Measurements from ENCODE around the gene CYSRT1.

The CYSRT1 gene

DNA sequence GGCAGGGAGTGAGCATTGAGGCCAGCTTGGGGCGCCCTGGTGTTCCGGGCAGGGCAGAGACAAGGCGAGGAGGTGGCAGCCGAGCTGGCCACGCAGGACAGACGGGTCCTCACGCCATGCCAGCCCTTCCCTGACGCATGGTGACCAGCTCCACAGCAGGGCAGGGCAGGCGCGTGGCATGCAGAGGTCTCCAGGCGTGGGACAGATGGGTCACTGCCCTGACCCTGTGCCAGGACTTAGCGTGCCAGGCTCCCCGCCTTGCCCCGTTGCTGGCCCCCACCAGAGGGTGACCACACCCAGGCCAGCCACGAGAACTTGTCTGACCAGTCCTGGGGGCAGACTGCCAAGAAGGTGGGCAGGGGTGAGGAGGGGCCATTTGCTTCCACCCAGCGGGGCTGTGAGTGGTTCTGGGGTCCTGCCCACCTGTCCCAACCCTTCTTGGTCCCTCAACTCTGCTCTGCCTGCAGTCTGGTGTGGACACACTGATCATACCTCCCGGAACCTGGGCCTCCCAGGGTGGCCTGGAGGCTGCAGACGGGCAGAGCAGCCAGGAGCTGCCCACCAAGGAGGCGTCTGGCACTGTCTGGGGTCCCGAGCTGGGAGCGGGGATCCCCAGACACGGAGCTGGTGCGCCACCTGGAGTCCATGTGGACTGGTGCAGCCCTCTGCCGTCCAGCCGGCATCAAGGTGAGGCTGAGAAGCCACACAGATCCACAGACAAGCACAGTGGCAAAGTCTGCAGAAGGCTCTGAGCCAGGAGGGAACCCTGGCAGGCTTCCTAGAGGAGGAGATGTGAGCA lies 2.3 kb downstream of the CYSRT1 start, which contains the start of gene RNF224:
Gene RNF224, plus strand, starts transcription at position 449 of the 799 bp plus-strand sequence. CDS start 834 bp downstream, outside the sequence.
- ChIA-PET CTCF (interaction anchor here (0.5 to 6.7 kb wide), 31 partner anchors 9 to 439 kb away, joined by 3 to 69 read pairs (median 5); partner anchors contain the start of genes ABCA2, ANAPC2, C8G and LRRC26), POLR2A (interaction anchor here (0.5 to 17.2 kb wide), 10 partner anchors 14 to 193 kb away, joined by 3 to 304 read pairs (median 5); partner anchors contain the start of genes ANAPC2, NDOR1, NPDC1 and SAPCD2)
- H3K4me1 ChIP-seq (ENCODE audit: control insufficient read depth, insufficient read depth, low read length), result peaks cover 4% of the 10 kb centered on the region
- H3K4me3 ChIP-seq (ENCODE audit: low read depth, low read length), result no peak within 1 kb of the TSS
- no peaks in the 10 kb centered on the region for H3K9me3 ChIP-seq (ENCODE audit: control insufficient read depth, insufficient read depth, low read depth, low read length)
- no peaks in the 10 kb centered on the region for H3K36me3 ChIP-seq (ENCODE audit: control insufficient read depth in 2 of 2, insufficient read depth in 1 of 2, low read length in 2 of 2)
- no peak within 1 kb of the TSS for H3K27ac ChIP-seq (ENCODE audit: extremely low read depth, low read depth, low read length)
- TF ChIP-seq, protein P1, sequence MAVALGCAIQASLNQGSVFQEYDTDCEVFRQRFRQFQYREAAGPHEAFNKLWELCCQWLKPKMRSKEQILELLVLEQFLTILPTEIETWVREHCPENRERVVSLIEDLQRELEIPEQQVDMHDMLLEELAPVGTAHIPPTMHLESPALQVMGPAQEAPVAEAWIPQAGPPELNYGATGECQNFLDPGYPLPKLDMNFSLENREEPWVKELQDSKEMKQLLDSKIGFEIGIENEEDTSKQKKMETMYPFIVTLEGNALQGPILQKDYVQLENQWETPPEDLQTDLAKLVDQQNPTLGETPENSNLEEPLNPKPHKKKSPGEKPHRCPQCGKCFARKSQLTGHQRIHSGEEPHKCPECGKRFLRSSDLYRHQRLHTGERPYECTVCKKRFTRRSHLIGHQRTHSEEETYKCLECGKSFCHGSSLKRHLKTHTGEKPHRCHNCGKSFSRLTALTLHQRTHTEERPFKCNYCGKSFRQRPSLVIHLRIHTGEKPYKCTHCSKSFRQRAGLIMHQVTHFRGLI (tag by site-specific recombination; IDR thresholded peaks at IDR 0.05), result no peak
- TF ChIP-seq, protein P2, sequence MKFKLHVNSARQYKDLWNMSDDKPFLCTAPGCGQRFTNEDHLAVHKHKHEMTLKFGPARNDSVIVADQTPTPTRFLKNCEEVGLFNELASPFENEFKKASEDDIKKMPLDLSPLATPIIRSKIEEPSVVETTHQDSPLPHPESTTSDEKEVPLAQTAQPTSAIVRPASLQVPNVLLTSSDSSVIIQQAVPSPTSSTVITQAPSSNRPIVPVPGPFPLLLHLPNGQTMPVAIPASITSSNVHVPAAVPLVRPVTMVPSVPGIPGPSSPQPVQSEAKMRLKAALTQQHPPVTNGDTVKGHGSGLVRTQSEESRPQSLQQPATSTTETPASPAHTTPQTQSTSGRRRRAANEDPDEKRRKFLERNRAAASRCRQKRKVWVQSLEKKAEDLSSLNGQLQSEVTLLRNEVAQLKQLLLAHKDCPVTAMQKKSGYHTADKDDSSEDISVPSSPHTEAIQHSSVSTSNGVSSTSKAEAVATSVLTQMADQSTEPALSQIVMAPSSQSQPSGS (tag by site-specific recombination; IDR thresholded peaks at IDR 0.05; ENCODE audit: low read depth), result no peak
- TF ChIP-seq ZBTB17 (tag by site-specific recombination; IDR thresholded peaks at IDR 0.05), result peak; percentile 85
- TF ChIP-seq ZSCAN16 (tag by site-specific recombination; IDR thresholded peaks at IDR 0.05), result no peak
- TF ChIP-seq OVOL3 (tag by site-specific recombination; IDR thresholded peaks at IDR 0.05), result no peak
- TF ChIP-seq ZEB2 (tag by site-specific recombination; IDR thresholded peaks at IDR 0.05), result peak; percentile 54; the same call in 1 of the 2 replicates
- TF ChIP-seq, protein P3, sequence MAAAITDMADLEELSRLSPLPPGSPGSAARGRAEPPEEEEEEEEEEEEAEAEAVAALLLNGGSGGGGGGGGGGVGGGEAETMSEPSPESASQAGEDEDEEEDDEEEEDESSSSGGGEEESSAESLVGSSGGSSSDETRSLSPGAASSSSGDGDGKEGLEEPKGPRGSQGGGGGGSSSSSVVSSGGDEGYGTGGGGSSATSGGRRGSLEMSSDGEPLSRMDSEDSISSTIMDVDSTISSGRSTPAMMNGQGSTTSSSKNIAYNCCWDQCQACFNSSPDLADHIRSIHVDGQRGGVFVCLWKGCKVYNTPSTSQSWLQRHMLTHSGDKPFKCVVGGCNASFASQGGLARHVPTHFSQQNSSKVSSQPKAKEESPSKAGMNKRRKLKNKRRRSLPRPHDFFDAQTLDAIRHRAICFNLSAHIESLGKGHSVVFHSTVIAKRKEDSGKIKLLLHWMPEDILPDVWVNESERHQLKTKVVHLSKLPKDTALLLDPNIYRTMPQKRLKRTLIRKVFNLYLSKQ (tag by site-specific recombination; IDR thresholded peaks at IDR 0.05; ENCODE audit: borderline replicate concordance), result no peak
- no peak for TF ChIP-seq ZNF146 (tag by site-specific recombination; IDR thresholded peaks at IDR 0.05)
- no peak for TF ChIP-seq SALL2 (tag by site-specific recombination; IDR thresholded peaks at IDR 0.05; ENCODE audit: borderline replicate concordance)
- TF ChIP-seq ZIC2 (tag by site-specific recombination; IDR thresholded peaks at IDR 0.05), result peak; percentile 23; the same call in 1 of the 2 replicates
- TF ChIP-seq, protein P4, sequence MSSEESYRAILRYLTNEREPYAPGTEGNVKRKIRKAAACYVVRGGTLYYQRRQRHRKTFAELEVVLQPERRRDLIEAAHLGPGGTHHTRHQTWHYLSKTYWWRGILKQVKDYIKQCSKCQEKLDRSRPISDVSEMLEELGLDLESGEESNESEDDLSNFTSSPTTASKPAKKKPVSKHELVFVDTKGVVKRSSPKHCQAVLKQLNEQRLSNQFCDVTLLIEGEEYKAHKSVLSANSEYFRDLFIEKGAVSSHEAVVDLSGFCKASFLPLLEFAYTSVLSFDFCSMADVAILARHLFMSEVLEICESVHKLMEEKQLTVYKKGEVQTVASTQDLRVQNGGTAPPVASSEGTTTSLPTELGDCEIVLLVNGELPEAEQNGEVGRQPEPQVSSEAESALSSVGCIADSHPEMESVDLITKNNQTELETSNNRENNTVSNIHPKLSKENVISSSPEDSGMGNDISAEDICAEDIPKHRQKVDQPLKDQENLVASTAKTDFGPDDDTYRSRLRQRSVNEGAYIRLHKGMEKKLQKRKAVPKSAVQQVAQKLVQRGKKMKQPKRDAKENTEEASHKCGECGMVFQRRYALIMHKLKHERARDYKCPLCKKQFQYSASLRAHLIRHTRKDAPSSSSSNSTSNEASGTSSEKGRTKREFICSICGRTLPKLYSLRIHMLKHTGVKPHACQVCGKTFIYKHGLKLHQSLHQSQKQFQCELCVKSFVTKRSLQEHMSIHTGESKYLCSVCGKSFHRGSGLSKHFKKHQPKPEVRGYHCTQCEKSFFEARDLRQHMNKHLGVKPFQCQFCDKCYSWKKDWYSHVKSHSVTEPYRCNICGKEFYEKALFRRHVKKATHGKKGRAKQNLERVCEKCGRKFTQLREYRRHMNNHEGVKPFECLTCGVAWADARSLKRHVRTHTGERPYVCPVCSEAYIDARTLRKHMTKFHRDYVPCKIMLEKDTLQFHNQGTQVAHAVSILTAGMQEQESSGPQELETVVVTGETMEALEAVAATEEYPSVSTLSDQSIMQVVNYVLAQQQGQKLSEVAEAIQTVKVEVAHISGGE (tag by site-specific recombination; conservative IDR thresholded peaks at IDR 0.05; ENCODE audit: low read depth), result no peak
- TF ChIP-seq ZNF623 (tag by site-specific recombination; IDR thresholded peaks at IDR 0.05), result no peak
- TF ChIP-seq, protein P5, sequence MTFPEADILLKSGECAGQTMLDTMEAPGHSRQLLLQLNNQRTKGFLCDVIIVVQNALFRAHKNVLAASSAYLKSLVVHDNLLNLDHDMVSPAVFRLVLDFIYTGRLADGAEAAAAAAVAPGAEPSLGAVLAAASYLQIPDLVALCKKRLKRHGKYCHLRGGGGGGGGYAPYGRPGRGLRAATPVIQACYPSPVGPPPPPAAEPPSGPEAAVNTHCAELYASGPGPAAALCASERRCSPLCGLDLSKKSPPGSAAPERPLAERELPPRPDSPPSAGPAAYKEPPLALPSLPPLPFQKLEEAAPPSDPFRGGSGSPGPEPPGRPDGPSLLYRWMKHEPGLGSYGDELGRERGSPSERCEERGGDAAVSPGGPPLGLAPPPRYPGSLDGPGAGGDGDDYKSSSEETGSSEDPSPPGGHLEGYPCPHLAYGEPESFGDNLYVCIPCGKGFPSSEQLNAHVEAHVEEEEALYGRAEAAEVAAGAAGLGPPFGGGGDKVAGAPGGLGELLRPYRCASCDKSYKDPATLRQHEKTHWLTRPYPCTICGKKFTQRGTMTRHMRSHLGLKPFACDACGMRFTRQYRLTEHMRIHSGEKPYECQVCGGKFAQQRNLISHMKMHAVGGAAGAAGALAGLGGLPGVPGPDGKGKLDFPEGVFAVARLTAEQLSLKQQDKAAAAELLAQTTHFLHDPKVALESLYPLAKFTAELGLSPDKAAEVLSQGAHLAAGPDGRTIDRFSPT (tag by site-specific recombination; IDR thresholded peaks at IDR 0.05), result peak; percentile 79
- TF ChIP-seq ZNF10 (tag by site-specific recombination; IDR thresholded peaks at IDR 0.05), result no peak
- TF ChIP-seq GLI2 (tag by site-specific recombination; IDR thresholded peaks at IDR 0.05; ENCODE audit: borderline replicate concordance, low read depth), result no peak
- peak; percentile 92 for TF ChIP-seq ZSCAN30 (tag by site-specific recombination; IDR thresholded peaks at IDR 0.05)
- no peak for TF ChIP-seq ZNF621 (tag by site-specific recombination; IDR thresholded peaks at IDR 0.05)
- TF ChIP-seq, protein P6, sequence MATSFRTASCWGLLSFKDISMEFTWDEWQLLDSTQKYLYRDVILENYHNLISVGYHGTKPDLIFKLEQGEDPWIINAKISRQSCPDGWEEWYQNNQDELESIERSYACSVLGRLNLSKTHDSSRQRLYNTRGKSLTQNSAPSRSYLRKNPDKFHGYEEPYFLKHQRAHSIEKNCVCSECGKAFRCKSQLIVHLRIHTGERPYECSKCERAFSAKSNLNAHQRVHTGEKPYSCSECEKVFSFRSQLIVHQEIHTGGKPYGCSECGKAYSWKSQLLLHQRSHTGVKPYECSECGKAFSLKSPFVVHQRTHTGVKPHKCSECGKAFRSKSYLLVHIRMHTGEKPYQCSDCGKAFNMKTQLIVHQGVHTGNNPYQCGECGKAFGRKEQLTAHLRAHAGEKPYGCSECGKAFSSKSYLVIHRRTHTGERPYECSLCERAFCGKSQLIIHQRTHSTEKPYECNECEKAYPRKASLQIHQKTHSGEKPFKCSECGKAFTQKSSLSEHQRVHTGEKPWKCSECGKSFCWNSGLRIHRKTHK (tag by site-specific recombination; IDR thresholded peaks at IDR 0.05), result no peak
- TF ChIP-seq, protein P7, sequence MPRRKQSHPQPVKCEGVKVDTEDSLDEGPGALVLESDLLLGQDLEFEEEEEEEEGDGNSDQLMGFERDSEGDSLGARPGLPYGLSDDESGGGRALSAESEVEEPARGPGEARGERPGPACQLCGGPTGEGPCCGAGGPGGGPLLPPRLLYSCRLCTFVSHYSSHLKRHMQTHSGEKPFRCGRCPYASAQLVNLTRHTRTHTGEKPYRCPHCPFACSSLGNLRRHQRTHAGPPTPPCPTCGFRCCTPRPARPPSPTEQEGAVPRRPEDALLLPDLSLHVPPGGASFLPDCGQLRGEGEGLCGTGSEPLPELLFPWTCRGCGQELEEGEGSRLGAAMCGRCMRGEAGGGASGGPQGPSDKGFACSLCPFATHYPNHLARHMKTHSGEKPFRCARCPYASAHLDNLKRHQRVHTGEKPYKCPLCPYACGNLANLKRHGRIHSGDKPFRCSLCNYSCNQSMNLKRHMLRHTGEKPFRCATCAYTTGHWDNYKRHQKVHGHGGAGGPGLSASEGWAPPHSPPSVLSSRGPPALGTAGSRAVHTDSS (tag by site-specific recombination; IDR thresholded peaks at IDR 0.05), result no peak
- TF ChIP-seq ZNF133 (tag by site-specific recombination; IDR thresholded peaks at IDR 0.05), result no peak
- TF ChIP-seq, protein P8, sequence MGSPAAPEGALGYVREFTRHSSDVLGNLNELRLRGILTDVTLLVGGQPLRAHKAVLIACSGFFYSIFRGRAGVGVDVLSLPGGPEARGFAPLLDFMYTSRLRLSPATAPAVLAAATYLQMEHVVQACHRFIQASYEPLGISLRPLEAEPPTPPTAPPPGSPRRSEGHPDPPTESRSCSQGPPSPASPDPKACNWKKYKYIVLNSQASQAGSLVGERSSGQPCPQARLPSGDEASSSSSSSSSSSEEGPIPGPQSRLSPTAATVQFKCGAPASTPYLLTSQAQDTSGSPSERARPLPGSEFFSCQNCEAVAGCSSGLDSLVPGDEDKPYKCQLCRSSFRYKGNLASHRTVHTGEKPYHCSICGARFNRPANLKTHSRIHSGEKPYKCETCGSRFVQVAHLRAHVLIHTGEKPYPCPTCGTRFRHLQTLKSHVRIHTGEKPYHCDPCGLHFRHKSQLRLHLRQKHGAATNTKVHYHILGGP (tag by site-specific recombination; IDR thresholded peaks at IDR 0.05), result no peak
